Measurements from ENCODE around the gene RIPPLY3.

- no peak for TF ChIP-seq CTCF (IDR thresholded peaks at IDR 0.05; ENCODE audit: borderline replicate concordance, extremely low read depth, low read length, poor library complexity, severe bottlenecking)
- TF ChIP-seq EZH2 (IDR thresholded peaks at IDR 0.05; ENCODE audit: borderline replicate concordance, low read depth, low read length, severe bottlenecking) = no peak
These were observed 40.8 kb upstream of the RIPPLY3 start for GRCh38 chr21:36965720-36966065.

Data from DND-41 (cell line).